A549 (cell line): Measurements from ENCODE around the gene IL1B.

Experiments
- EP300 ChIP-seq, 2 experiments: fragments of >200 bp; sonication (Bioruptor Twin); formaldehyde crosslinking; IDR thresholded peaks; 2 replicates in 1 of 2; 3 replicates in 1 of 2; pipeline ENCODE4 v1.6.1; 2016 to 2017
- KDM5A ChIP-seq: fragments of 200-600 bp; sonication (generic); IDR thresholded peaks from 2 replicates; pipeline ENCODE4 v1.6.1; 2016; ENCODE audit warnings: antibody characterized with exemption, mild to moderate bottlenecking
- MAFK ChIP-seq: fragments of 450-650 bp; IDR thresholded peaks from 2 replicates; pipeline ENCODE4 v1.6.1; 2014; ENCODE audit not compliant: partially characterized antibody
- MAZ ChIP-seq: fragments of 150-350 bp; IDR thresholded peaks from 2 replicates; pipeline ENCODE4 v1.6.1; 2014; ENCODE audit warnings: antibody characterized with exemption, low read depth, low read length, borderline replicate concordance
- SMC3 ChIP-seq: fragments of >200 bp; sonication (Bioruptor Twin); formaldehyde crosslinking; IDR thresholded peaks from 3 replicates; pipeline ENCODE4 v1.6.1; 2018; ENCODE audit warnings: inconsistent platforms
- ZFP36 ChIP-seq: fragments of 450-650 bp; IDR thresholded peaks from 2 replicates; pipeline ENCODE4 v1.6.1; 2014; ENCODE audit warnings: borderline replicate concordance; ENCODE audit not compliant: partially characterized antibody
- TF ChIP-seq, protein P1 (sequence below): fragments of >200 bp; sonication (Bioruptor Twin); formaldehyde crosslinking; IDR thresholded peaks from 3 replicates; pipeline ENCODE4 v1.5.1; 2016

DNA sequence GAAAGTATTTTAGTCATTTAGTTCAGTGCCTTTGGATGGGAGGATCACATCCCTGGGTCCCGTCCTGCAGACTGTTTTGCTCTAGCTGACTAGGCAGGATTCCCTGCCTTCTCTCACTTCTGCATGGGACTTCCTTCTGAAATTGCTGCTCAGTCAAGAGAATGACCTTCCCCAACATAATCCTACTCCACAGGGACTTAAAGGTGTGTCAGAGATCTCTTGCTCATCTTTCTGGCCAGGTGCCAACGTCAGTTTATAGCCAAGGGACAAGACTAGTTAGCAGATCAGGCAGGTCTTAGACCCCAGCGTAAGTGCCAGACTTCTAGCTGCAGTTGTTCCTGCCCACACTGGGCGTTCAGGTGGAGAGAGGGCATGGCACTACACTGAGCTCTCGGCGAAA, 9.5 kb upstream of the IL1B start:
- TF ChIP-seq MAFK: no peak
- no peak for TF ChIP-seq SMC3
- no peak for TF ChIP-seq EP300 (IDR thresholded peaks at IDR 0.05)
- no peak for TF ChIP-seq KDM5A
- no peak for TF ChIP-seq ZFP36
- no peak for TF ChIP-seq MAZ
- TF ChIP-seq, protein P1, sequence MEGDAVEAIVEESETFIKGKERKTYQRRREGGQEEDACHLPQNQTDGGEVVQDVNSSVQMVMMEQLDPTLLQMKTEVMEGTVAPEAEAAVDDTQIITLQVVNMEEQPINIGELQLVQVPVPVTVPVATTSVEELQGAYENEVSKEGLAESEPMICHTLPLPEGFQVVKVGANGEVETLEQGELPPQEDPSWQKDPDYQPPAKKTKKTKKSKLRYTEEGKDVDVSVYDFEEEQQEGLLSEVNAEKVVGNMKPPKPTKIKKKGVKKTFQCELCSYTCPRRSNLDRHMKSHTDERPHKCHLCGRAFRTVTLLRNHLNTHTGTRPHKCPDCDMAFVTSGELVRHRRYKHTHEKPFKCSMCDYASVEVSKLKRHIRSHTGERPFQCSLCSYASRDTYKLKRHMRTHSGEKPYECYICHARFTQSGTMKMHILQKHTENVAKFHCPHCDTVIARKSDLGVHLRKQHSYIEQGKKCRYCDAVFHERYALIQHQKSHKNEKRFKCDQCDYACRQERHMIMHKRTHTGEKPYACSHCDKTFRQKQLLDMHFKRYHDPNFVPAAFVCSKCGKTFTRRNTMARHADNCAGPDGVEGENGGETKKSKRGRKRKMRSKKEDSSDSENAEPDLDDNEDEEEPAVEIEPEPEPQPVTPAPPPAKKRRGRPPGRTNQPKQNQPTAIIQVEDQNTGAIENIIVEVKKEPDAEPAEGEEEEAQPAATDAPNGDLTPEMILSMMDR: no peak
